ENCODE data around the gene STK39. TPM values are rescaled to one million over a fixed set of nuclear protein-coding genes. Genes with fewer than 3 reads are reported as not detected.

STK39 gene
- total and polyA plus RNA-seq, 2 experiments from 2014 or later: 3.2 to 14.6 TPM

GRCh38 chr2:167914969-167915368 lies 332.4 kb downstream of the STK39 start:
- TF ChIP-seq EZH2 (IDR thresholded peaks at IDR 0.05; ENCODE audit: insufficient read depth, poor library complexity, severe bottlenecking) (no peak), EZH2phosphoT487 (IDR thresholded peaks at IDR 0.05; ENCODE audit: insufficient read depth, low read depth) (no peak)
- H2AFZ ChIP-seq: no peak overlapping the region
- no peak overlapping the region for H3K27ac ChIP-seq
- H3K36me3 ChIP-seq (ENCODE audit: low read depth): no peaks in the 10 kb centered on the region
- H3F3A ChIP-seq (ENCODE audit: insufficient read depth): no peaks in the 10 kb centered on the region
- H3K27me3 ChIP-seq (replicated peaks; ENCODE audit: insufficient read depth): no peaks in the 10 kb centered on the region; the same call in 1 of the 2 replicates
- H3K4me3 ChIP-seq: no peak overlapping the region
- DNase-seq: no peak
- H3K9me2 ChIP-seq (ENCODE audit: insufficient read depth): no peaks in the 10 kb centered on the region
- no peak overlapping the region for H3K9ac ChIP-seq
- H4K20me1 ChIP-seq (ENCODE audit: insufficient read depth): no peaks in the 10 kb centered on the region
- in situ Hi-C loops (cut with MboI): no loop called here
- H3K79me2 ChIP-seq (ENCODE audit: insufficient read depth): no peaks in the 10 kb centered on the region
- no peaks in the 10 kb centered on the region for H3K4me1 ChIP-seq (ENCODE audit: insufficient read depth)
- 26 to 39% methylated on average over 3 of the region's 3 CpGs for WGBS, 2 experiments (ENCODE audit: low coverage in 1 of 2, low lambda C conversion rate in 2 of 2, missing lambda C conversion rate in 2 of 2)
- H3K4me2 ChIP-seq (ENCODE audit: unreplicated experiment): no peak overlapping the region
- no peaks in the 10 kb centered on the region for H3K9me3 ChIP-seq (ENCODE audit: low read depth)

GRCh38 chr2:167908786-167909185 lies 338.6 kb downstream of the STK39 start:
- no peak overlapping the region for H3K4me3 ChIP-seq
- DNase-seq: no peak
- no peaks in the 10 kb centered on the region for H3K9me2 ChIP-seq (ENCODE audit: insufficient read depth)
- H3K9ac ChIP-seq: no peak overlapping the region
- WGBS, 2 experiments (ENCODE audit: low coverage in 1 of 2, low lambda C conversion rate in 2 of 2, missing lambda C conversion rate in 2 of 2): 27 to 28% methylated on average over 6 of the region's 6 CpGs
- in situ Hi-C loops (cut with MboI): no loop called here
- H3K9me3 ChIP-seq (ENCODE audit: low read depth): no peaks in the 10 kb centered on the region
- H3K4me1 ChIP-seq (ENCODE audit: insufficient read depth): no peaks in the 10 kb centered on the region
- TF ChIP-seq EZH2phosphoT487 (IDR thresholded peaks at IDR 0.05; ENCODE audit: insufficient read depth, low read depth) (no peak), EZH2 (IDR thresholded peaks at IDR 0.05; ENCODE audit: insufficient read depth, poor library complexity, severe bottlenecking) (no peak)
- 0 out of 2 replicates have a peak, but pooled peaks cover 5% of the 10 kb centered on the region for H3K27me3 ChIP-seq (replicated peaks; ENCODE audit: insufficient read depth)
- H3K79me2 ChIP-seq (ENCODE audit: insufficient read depth): no peaks in the 10 kb centered on the region
- H3K27ac ChIP-seq: no peak overlapping the region
- H3K4me2 ChIP-seq (ENCODE audit: unreplicated experiment): no peak overlapping the region
- no peaks in the 10 kb centered on the region for H4K20me1 ChIP-seq (ENCODE audit: insufficient read depth)
- no peaks in the 10 kb centered on the region for H3F3A ChIP-seq (ENCODE audit: insufficient read depth)
- no peaks in the 10 kb centered on the region for H3K36me3 ChIP-seq (ENCODE audit: low read depth)
- no peak overlapping the region for H2AFZ ChIP-seq

- WGBS, 2 experiments (ENCODE audit: low coverage in 1 of 2, low lambda C conversion rate in 2 of 2, missing lambda C conversion rate in 2 of 2): 56% methylated on average over 14 of the region's 14 CpGs
- no peak for DNase-seq
- Histone ChIP-seq H3K9me3 (ENCODE audit: low read depth) (no peaks in the 10 kb centered on the region), H3F3A (ENCODE audit: insufficient read depth) (no peaks in the 10 kb centered on the region), H3K27me3 (replicated peaks; ENCODE audit: insufficient read depth) (0 out of 2 replicates have a peak, but pooled peaks cover 5% of the 10 kb centered on the region), H3K4me1 (ENCODE audit: insufficient read depth) (no peaks in the 10 kb centered on the region), H3K4me3 (no peak overlapping the region), H3K27ac (no peak overlapping the region), H3K4me2 (ENCODE audit: unreplicated experiment) (no peak overlapping the region), H3K9me2 (ENCODE audit: insufficient read depth) (no peaks in the 10 kb centered on the region), H3K79me2 (ENCODE audit: insufficient read depth) (no peaks in the 10 kb centered on the region), H3K36me3 (ENCODE audit: low read depth) (no peaks in the 10 kb centered on the region), H4K20me1 (ENCODE audit: insufficient read depth) (no peaks in the 10 kb centered on the region), H2AFZ (no peak overlapping the region), H3K9ac (no peak overlapping the region)
- in situ Hi-C loops (cut with MboI): no loop called here
- no peak for TF ChIP-seq EZH2phosphoT487 (IDR thresholded peaks at IDR 0.05; ENCODE audit: insufficient read depth, low read depth)
- no peak for TF ChIP-seq EZH2 (IDR thresholded peaks at IDR 0.05; ENCODE audit: insufficient read depth, poor library complexity, severe bottlenecking)
Observed at GRCh38 chr2:167905668-167906067, 341.7 kb downstream of the STK39 start.

Small RNAs within 50 kb of the gene (small RNA-seq; reads per million reads assigned to genes)
- not detected for gene AC067940.1 (ENCODE audit: low read depth, low replicate concordance)

Other genes with a start within 250 kb of the STK39 start
- gene CERS6, start 208.7 kb upstream of the STK39 start, total RNA-seq (2014; rRNA removed; shearing (Covaris generic)): 16.0 and 17.8 TPM in 2 replicates
- 7.9 and 8.3 TPM in 2 replicates for gene CERS6, start 208.7 kb upstream of the STK39 start, polyA plus RNA-seq (2016; fragmentation: Nextera tagmentation; extraction: Ambion mirVana)

Data from GM23248 (cell line).